AG09319 (cell line): ENCODE measurements around the gene RARB.

Experiments
- DNase-seq: peaks from one replicate; pipeline ENCODE4 v3.0.0-alpha.2; 2010; ENCODE audit warnings: low read depth; ENCODE audit errors: extremely low read depth
- CTCF ChIP-seq: IDR thresholded peaks from 2 replicates; pipeline ENCODE4 v1.5.1; 2011; ENCODE audit warnings: low read depth, mild to moderate bottlenecking, inconsistent platforms, low read length, moderate library complexity

RARB gene

GRCh38 chr3:25427563-25427941 lies 511 bp upstream of the RARB start:
- no peak for TF ChIP-seq CTCF
- no peak for DNase-seq

GRCh38 chr3:25428789-25429335 lies 799 bp downstream of the RARB start:
- TF ChIP-seq CTCF: no peak
- no peak for DNase-seq

GRCh38 chr3:25429361-25430286 lies 1.6 kb downstream of the RARB start:
- DNase-seq: no peak
- TF ChIP-seq CTCF: no peak

GRCh38 chr3:25430287-25430934 lies 2.3 kb downstream of the RARB start:
- DNase-seq: no peak
- TF ChIP-seq CTCF: no peak

GRCh38 chr3:25430935-25431770 lies 3.1 kb downstream of the RARB start:
- TF ChIP-seq CTCF: no peak

GRCh38 chr3:25432176-25432720 lies 4.2 kb downstream of the RARB start:
- DNase-seq: no peak
- no peak for TF ChIP-seq CTCF

More at GRCh38 chr3:25430935-25431770, 3.1 kb downstream of the RARB start:
- DNase-seq: no peak
